HCEC 1CT (cell line): Measurements from ENCODE around the gene DCHS1.
A peak's percentile ranks its signal among the peaks of the same experiment; 100 is the strongest.

Experiments used
- DNase-seq: peaks from one replicate; pipeline ENCODE4 v3.0.0-alpha.2; 2017

The DCHS1 gene

DNA sequence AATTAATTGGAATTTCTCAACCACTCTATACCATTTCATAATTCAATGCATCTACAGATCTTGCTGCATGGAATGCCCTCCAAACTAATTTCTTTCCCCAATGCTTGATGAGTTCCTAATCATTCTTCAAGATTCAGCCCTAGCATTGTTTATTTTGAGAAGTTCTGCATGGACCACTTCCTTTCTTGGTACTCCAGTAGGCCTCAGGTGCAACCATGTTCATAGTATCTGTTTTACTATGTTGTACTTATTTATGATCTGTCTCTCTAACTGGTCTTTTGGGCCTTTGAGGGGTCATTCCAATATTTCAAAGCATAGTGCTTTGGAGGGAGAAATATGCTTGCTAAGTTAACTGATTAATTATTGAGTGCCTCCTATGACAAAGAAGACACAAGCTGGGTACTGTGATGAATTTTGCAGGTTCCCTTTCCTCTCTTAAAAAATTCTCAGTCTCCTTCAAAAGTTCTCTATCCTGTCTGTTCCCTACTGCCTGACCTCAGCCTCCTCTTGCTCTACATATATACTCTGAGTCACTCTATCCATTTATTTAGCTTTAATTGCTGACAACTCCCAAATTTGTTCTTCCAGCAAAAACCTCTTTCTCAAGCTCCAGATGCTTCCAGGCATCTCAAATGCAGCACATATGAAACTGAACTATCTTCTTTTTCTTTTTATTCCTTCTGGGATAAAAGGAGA, 18.1 kb upstream of the DCHS1 start:
- peak; percentile 37 for DNase-seq

DNA sequence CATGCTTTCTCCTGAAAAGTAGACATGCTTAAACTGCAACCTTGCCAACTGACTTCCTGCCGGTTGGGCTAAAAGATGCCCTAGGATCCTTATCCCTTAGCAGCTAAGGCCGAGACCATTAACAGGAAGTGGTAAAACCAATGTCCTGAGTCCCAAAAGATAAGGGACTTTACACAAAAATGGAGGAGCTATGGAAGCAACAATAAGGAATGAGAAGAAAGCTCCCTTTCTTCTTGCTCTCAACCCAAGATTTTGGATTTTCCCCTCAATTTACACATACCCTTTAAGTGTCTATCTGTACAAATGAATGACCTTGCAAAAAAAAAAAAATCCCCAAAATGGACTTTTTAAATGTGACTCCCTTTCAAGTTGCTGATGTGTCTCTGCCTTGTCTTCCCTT, 16.4 kb upstream of the DCHS1 start:
- no peak for DNase-seq

DNA sequence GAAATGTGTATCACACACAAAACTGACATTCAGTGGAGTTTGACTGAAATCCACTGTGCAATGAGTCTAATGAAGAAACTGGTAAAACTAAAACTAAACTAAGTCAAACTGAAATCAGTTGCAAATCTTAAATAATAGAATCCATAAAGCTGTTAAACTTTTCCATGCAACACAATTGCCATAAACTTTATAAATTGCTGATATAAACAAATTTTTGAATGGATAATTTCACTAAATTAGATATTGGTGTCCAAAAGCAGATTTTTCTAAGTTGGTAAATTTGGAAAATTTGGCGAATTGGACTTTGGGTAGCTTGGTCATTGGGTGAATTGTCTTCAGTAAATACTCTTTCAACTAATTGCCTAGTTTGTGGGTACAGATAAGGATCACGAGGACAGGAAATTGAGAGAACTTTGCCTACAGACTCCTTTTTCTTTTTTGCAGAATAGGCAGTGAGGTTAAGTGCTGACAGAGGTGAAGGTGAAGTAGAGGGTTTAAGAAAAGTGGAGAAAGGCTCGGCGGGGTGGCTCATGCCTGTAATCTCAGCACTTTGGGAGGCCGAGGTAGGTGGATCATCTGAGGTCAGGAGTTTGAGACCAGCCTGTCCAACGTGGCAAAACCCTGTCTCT, 14.7 kb upstream of the DCHS1 start:
- DNase-seq = no peak

DNA sequence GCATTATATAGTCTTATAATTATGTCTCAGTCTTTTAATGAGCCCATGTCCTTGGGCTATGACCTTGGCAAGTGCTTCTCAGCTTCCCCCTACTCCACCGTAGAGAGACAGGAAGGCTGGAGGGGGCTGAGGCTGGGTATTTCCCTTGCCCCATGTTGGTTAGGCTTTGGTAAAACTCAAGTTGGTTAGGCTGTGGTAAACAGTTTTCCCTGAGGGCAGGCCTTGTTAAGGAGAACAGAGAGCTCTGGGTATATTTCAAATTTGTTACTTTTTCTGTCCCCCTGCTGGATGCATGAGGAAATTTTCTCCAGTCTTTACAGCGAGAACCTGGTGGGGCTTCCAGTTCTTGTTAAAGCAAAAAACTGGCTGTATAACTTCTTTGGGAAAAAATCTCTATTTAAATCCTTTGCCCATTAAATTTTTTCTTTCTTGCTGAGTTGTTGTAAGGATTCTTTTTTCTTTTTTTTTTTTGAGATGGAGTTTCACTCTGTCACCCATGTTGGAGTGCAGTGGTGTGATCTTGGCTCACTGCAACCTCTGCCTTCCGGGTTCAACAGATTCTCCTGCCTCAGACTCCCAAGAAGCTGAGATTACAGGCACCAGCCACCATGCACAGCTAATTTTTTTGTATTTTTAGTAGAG, 12.2 kb upstream of the DCHS1 start:
- peak; percentile 58 for DNase-seq

DNA sequence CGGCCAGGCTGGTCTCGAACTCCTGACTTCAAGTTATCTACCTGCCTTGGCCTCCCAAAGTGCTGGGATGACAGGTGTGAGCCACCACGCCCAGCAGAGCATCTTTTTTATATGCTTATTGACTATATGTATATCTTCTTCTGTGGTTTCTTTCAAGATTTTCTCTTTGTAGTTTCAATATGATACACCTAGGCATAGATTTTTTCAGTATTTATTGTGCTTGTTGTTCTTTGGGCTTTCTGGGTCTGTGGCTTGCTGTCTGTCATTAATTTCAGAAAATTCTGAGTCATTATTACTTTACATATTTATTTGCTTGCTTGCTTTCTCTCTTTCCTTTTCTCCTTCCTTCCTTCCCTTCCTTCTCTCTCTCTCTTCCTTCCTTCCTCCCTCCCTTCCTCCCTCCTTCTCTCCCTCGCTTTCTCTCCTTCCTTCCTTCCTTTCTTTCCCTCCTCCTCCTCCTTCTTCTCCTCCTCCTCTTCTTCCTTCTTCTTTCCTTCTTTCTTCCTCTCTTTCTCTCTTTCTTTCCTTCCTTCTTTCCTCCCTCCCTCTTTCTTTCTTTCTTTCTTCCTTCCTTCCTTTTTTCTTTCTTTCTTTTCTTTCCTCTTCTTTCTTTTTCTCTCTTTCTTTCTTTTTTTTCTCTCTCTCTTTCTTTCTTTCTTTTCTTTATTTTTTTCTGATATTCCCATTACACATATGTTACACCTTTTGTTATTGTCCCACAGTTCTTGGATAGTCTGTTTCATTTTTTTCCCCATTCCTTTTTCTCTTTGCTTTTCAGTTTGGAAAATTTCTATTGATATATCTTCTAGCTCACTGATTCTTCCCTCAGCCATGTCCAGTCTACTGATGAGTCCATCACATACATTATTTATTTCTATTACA, 10.9 kb upstream of the DCHS1 start:
- DNase-seq = no peak

DNA sequence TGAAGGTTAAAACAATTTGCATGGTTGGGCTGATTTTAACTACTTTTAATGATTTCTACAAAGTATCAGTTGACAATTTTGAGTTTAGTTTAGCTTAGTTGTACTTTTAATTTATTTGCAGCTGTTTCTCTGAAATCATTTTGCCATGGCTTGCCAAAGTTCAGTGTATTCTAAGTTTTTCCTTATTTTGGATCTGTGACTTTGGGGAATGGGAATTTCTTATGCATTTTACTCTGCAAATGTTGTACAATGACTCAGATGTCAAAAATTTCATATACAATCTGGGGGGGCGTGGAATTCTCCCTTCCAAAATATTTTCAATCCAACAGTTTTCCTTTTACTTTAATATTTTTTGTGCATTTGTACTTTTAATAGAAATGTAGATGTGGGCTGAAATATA, 8.9 kb upstream of the DCHS1 start:
- peak; percentile 44 for DNase-seq

DNA sequence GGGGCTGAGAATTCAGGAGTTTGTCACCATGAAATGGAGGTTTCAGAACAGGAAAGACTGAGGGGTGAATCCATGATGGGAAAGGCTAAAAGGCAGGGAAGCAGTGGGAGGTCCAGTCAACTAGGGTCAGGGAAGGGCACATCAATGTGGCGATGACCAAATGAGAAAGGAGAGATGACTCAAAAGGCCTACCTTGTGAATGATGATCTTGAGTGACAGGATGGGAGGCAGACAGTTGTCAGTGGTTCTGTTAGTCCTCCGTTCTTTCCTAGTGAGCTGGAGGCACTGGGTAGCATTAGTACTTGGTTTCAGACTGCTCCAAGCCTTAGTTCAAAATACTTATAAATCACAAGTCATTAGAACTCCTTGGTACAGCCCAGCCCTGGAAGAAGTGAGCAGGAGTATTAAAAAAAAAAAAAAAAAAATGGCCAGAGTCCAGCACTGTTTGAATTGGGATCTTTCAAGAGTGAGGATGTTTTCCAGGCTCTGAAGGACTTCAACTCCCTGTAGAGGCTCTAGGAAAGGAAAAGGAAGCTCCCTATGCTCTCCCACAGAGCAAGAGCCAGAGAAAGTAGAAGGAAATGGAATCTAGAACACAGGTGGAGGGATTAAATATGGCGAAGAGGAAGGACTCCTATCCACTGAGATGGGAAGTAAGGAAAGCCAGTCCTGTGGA, 8.3 kb upstream of the DCHS1 start:
- DNase-seq = no peak

DNA sequence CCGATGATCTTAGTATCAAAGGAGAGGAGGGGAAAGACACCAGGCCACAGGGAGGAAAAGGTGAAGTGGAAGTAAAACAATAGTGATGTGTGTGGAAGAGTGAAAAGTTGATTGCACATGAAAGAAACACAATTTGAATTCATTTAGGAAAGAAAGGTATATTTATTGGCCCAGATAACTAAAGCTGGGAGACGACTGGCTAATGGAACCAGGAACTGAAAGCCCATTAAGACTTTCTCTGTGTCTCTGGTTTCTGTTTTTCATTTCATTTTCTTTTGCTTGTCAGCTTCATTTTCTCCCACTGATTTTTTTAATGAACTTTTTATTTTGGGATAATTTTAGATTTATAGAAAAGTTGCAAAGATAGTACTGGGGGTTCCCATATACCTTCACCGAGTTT, 5.1 kb upstream of the DCHS1 start:
- DNase-seq = no peak

DNA sequence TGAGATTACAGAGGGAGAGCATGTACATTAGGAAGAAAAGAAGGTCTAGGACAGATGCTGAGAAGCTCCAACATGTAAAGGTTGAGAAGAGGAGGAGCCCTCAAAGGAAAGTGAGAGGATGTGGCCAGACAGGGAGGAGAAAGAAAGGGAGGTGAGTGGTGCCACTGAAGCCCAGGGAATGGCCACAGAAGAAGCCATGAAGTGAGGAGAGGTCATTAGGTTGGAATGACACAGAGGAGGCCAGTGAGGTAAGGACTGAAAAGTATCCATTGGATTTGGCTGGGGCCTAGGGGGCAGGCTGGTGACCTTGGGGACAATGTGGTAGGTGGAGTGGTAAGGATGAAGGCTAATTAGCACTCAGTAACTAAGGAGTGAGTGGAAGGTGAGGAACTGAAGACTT, 3.0 kb upstream of the DCHS1 start:
- DNase-seq = no peak

DNA sequence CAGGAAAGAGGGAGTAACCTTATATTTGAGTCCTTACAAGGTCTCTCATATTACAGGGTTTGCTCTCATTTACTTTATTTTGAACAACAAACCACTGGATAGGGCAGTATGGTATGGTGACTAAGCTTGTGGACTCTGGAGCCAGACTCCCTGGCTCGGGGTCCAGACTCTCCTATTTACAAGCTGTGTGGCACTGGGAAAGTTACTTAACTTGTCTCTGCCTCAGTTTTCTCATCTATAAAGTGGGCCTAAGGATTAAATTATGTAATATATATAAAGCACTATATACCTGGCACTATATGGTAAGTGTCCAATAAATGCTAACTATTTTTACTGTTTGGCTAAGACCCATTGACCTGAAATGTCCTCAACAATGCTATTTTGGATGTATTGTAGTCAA, 1.7 kb upstream of the DCHS1 start:
- peak; percentile 43 for DNase-seq

DNA sequence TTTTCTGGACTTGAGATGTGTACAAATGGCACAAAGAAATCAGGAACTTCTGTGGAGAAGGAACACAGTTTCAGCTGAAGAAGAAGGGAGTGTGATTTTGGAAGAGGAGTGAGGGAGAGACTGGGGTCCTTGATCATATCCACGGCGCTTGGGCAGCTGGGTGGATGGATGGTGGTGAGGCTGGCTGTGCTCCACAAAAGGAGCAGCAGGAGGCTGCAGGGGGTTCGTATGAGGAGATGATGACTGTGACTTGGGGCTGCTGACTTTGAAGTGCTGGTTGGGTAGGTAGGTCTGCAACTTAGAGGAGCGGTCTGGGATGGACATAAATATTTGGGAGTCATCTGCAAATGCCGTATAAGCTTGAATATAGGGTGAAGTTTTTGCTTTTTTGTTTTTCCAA, 1.3 kb upstream of the DCHS1 start:
- peak; percentile 35 for DNase-seq

DNA sequence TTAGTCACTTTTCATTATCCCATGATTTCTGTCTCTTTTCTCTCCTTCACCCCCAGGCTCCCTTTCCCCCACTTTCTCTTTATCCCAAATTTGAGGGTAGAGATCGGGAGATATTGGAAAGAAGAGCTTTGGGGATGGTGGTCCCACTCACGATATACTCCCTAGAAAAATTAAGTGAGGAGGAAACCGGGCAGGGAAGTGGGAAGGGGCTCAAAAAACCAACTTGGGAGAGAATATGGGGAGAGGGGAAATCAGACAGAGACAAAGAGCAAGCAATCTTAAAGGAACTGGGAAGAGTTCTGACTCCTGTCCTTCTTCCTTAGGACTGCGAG, 941 bp upstream of the DCHS1 start:
- DNase-seq = no peak

DNA sequence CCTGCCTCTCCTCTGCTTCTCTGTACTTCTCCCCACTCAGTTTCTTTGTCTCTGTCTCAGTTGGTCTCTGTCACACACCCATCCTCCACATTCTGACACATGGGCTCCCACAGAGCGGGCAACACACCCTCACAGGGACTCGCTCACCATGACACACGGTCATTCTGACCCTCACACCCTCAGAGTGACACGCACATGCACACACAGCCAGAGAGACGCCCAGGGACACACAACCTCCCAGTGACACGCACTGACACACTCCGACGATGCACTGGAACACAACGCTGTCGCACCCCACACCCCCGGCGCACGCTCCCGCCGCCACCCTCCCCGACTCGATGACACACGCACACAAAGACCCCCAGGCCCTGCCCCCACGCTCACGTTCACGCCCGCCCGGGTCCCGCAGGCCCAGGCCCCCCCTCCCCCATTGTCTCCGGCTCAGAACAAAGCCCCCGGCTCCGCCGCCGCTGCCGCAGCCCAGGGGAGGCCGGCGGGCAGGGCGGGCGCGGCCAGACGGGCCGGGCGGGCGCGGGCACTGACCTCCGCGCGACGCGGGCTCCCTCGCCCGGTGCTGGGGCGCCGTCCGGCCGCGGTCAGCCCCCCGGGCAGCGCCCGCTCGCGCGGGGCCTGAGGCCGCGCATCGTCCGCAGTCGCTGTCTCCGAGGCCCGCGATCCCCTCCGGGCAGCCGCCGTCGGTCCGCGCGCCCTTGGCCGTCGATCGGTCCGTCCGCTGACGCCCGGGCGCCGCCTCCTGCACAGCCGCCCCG, 404 bp downstream of the DCHS1 start:
- DNase-seq = no peak

DNA sequence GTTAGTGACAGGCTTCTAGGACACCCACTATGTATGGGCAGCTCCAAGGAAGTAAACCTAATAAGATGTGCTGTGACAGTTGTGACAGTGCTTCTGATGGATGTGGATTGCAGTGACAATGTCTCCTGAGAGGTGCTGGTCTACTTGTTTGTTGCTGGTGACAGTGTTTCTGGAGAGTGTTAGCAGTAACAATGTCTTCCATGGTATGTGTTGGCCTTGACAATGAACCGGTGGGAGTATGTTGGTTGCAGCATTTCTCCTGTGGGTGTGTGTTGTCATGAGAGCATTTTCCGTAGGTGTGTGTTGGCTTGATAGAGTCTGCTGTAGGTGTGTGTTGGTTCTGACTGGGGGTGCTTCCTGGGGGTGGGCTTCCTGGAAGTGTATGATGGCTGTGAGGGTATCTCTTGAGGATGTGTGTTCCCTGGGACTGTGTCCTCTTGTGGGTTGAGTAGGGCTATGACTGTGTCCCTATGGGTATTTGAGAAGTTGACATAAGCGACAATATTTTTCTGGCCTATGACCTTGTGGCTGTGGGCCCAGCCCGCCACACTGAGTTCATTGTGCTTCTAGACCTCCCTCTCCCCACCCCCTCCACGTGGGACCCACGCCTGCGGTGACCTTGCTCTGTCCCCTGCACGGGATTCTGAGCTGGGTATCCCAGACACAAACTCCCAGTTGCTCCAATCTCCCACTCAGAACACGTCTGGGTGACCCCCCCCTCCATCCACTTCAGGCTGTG, 1.2 kb downstream of the DCHS1 start:
- no peak for DNase-seq

DNA sequence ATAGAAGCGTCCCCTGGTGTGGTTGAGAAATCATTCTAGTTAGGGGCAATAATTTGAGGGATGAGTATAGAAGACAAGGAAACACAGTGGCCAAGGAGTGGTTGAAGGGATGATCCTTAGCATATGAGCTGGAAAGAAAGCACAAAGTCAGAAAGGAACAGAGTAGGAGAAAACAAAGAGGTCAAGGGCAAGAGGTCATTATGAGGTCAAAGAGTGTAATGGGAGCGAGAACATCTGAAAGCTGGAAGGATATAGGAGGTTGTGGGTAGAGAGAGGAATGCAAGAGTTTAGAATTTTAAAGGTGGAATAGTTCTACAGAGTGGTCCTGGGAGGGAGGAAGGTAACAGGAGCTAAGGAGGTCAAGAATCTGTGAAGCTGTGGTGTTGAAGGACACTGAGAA, 2.0 kb downstream of the DCHS1 start:
- no peak for DNase-seq

DNA sequence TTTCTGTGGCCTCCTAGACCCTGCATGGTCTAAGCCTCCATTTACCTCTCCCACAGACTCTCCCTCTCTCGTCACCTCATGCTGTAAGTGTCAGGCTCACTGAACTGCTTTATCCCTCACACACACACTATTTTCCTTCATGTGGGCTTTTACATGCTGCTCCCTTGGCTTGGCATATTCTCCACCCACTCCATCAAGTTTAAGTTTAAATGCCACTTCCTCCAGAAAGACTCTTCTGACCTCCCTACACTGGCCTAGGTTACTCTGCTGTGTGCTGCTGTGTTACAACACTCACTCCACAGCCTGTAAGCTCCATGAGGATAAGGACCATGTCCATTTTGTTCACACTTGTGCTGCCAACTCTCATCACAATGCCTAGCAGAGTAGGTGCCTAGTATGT, 2.5 kb downstream of the DCHS1 start:
- DNase-seq = no peak

DNA sequence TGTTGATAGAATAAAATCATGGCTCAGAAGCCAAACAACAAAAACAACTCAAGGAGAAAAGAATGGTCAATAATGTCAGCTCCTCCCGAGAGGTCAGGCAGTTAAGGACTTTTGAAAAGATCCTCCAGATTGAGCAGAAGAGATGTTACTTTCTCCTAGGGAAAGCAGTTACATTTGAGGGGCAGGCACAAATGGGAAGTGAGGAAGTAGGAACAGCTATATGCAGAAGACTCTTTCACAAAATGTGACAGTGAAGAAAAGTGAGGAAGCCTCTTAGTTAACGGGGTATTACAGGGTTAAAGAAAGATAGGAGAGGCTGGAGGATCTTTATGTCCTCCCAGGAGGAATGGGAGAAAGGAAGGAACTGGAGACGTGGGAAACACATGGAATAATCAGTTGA, 3.4 kb downstream of the DCHS1 start:
- no peak for DNase-seq

DNA sequence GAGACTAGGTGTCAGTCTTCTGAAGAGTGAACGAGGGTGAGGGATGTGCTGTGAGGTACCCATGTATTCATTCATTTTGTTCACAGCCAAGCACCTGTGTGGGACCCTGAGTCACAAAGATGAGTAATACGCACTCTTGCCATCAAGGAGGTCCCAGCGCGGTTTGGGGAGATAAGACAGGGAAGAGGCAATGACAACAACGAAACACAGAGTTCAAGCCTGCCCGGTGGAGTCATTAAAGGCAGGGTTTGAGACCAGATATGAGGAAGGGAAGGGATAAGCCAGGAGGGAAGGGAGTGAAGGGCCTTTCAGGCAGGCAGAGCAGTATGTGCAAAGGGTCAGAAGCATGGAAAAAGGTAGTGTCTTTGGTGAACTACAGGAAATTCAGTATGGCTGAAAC, 4.6 kb downstream of the DCHS1 start:
- no peak for DNase-seq

DNA sequence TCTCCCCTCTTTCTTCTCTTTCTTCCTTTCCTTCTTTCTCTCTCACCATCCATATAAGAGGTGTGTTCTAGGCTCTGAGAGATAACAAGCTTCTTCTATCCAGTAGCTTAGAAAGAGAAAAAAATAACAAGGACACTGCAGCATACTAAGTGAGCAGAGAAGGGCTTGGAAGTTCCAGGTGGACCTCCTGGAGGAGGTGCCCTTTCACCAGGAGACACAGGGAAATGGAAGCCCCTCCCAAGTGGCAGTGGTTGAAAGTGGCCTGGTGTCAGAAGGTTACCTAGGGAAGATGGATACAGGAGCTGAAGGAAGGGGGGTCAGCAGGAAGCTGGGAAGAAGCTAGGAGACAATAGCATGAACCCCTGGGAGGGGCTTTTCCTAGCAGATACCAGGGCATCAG, 5.5 kb downstream of the DCHS1 start:
- DNase-seq = no peak

DNA sequence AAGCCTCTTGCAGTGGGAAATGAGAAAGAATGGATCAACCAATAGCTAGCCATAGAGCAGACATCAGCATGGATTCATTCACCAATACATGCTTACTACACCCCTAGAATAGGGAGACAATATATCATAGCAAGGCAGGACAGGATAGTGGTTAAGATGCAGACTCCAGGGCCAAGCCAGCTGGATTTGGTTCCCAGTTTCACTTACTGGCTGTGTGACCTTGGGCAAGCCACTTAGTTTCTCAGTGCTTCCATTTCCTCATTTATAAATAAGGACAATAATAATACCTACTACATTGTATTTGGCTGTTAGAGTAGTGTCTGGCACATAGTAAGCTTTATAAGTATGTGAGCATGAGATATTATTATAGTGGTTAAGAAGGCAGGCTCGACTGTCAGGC, 7.1 kb downstream of the DCHS1 start:
- no peak for DNase-seq

DNA sequence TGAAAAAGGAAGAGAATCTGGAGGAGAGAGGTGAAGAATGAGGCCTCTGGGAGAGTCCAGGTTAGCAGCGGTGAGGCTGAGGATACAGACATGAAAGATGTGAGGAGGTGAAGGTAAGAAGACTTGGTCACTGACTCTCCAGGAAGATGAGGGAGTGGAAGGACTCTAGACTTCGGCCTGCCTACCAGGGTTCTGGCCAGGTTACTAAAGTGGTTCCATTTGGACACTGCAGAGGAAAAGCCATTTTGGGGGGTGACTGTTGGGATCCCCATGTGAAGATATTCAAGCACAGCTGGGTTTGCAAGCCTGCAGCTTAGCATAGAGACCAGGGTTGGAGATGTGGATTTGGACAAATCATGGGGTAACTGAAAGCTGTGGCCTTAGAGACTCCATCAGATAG, 7.8 kb downstream of the DCHS1 start:
- no peak for DNase-seq
